ENCODE measurements around the gene DNAJB13. TPM values are rescaled to one million over a fixed set of nuclear protein-coding genes. Genes with fewer than 3 reads are reported as not detected.

DNAJB13 gene
- total RNA-seq, 2 experiments from 2014 or later, result 0.29 TPM; not detected in 1

GRCh38 chr11:74010306-74011300, 59.8 kb downstream of the DNAJB13 start:
- Histone ChIP-seq H2AFZ (ENCODE audit: low read length) (no peak overlapping the region), H3K36me3 (ENCODE audit: insufficient read depth, low read length) (no peaks in the 10 kb centered on the region), H3K4me3 (ENCODE audit: low read depth, low read length, poor library complexity, severe bottlenecking) (no peak overlapping the region), H3K9me3 (ENCODE audit: low read length) (no peaks in the 10 kb centered on the region), H3K9me2 (ENCODE audit: insufficient read depth, low read length) (no peaks in the 10 kb centered on the region), H3K27ac (ENCODE audit: low read depth, low read length, poor library complexity, severe bottlenecking) (no peak overlapping the region), H4K20me1 (ENCODE audit: insufficient read depth, low read length) (no peaks in the 10 kb centered on the region), H3K4me2 (ENCODE audit: low read length) (no peak overlapping the region), H3K4me1 (ENCODE audit: insufficient read depth, low read length, poor library complexity, severe bottlenecking) (peaks cover 37% of the 10 kb centered on the region), H3K79me2 (ENCODE audit: insufficient read depth, low read depth, low read length) (no peaks in the 10 kb centered on the region)
- ChIA-PET POLR2A (interaction anchor here (0.5 kb wide), 1 partner anchor 1460 kb away, joined by 5 read pairs; no protein-coding TSS in a partner anchor), CTCF (ENCODE audit: unreplicated experiment) (no interaction called here)
- intact Hi-C loops (cut with micrococcal nuclease; ENCODE audit: unreplicated experiment), result no loop called here
- no peak for DNase-seq (ENCODE audit: low spot score)
- TF ChIP-seq, protein P1, sequence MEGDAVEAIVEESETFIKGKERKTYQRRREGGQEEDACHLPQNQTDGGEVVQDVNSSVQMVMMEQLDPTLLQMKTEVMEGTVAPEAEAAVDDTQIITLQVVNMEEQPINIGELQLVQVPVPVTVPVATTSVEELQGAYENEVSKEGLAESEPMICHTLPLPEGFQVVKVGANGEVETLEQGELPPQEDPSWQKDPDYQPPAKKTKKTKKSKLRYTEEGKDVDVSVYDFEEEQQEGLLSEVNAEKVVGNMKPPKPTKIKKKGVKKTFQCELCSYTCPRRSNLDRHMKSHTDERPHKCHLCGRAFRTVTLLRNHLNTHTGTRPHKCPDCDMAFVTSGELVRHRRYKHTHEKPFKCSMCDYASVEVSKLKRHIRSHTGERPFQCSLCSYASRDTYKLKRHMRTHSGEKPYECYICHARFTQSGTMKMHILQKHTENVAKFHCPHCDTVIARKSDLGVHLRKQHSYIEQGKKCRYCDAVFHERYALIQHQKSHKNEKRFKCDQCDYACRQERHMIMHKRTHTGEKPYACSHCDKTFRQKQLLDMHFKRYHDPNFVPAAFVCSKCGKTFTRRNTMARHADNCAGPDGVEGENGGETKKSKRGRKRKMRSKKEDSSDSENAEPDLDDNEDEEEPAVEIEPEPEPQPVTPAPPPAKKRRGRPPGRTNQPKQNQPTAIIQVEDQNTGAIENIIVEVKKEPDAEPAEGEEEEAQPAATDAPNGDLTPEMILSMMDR (conservative IDR thresholded peaks at IDR 0.05; ENCODE audit: low read length), result no peak
- no peak for TF ChIP-seq EZH2phosphoT487 (IDR thresholded peaks at IDR 0.05; ENCODE audit: borderline replicate concordance, low read depth, low read length)
- BruUV-seq (replicated peaks), result no TSS peak

DNA sequence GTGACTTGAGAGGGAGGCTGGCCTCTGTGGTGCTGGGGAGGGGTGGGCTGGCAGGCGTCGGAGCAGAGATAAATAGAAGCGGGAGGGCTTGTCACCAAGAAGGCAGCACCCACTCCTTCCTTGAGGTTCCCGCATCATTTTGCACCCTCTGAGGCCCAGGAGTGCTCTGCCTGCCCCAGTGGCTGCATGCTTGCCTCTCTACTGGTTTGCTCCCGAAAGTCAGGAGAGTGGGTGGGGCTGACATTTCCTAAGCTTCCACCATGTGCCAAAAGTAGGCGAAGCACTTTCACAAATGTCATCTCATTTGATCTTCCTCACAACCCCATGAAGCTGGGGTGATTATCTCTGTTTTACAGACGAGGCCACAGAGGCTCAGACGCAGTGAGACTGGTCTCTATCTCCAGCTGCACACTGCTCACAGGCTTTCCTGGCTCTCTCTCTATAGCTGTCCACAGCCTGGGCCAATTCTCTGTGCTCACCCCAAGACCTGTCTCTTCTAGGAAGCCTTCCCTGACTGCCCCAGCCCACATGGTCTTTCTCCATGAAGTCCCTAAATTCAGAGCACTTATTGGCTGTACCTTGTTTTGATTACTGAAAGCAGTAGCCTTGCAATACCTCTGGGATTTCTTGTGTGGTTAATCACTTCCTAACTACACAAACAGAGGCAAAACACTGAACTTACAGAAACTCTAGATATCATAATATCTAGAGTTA, 60.7 kb downstream of the DNAJB13 start:
- no peaks in the 10 kb centered on the region for H4K20me1 ChIP-seq (ENCODE audit: insufficient read depth, low read length)
- BruUV-seq (replicated peaks), result no TSS peak
- H3K9me2 ChIP-seq (ENCODE audit: insufficient read depth, low read length), result no peaks in the 10 kb centered on the region
- ChIA-PET POLR2A (interaction anchor here (0.7 to 1.4 kb wide), 3 partner anchors 9 to 1128 kb away, joined by 3 to 4 read pairs (median 3); no protein-coding TSS in a partner anchor), CTCF (ENCODE audit: unreplicated experiment) (no interaction called here)
- no peak overlapping the region for H3K4me2 ChIP-seq (ENCODE audit: low read length)
- H3K4me1 ChIP-seq (ENCODE audit: insufficient read depth, low read length, poor library complexity, severe bottlenecking), result peaks cover 37% of the 10 kb centered on the region
- no peak overlapping the region for H3K4me3 ChIP-seq (ENCODE audit: low read depth, low read length, poor library complexity, severe bottlenecking)
- no peak for DNase-seq (ENCODE audit: low spot score)
- no peaks in the 10 kb centered on the region for H3K36me3 ChIP-seq (ENCODE audit: insufficient read depth, low read length)
- no peaks in the 10 kb centered on the region for H3K9me3 ChIP-seq (ENCODE audit: low read length)
- no peak for TF ChIP-seq EZH2phosphoT487 (IDR thresholded peaks at IDR 0.05; ENCODE audit: borderline replicate concordance, low read depth, low read length)
- TF ChIP-seq, protein P1 (conservative IDR thresholded peaks at IDR 0.05; ENCODE audit: low read length), result no peak
- H3K27ac ChIP-seq (ENCODE audit: low read depth, low read length, poor library complexity, severe bottlenecking), result no peak overlapping the region
- no peaks in the 10 kb centered on the region for H3K79me2 ChIP-seq (ENCODE audit: insufficient read depth, low read depth, low read length)
- H2AFZ ChIP-seq (ENCODE audit: low read length), result no peak overlapping the region
- intact Hi-C loops (cut with micrococcal nuclease; ENCODE audit: unreplicated experiment), result no loop called here
